ENCODE results near the gene CHRNB2.

CHRNB2 gene

DNA sequence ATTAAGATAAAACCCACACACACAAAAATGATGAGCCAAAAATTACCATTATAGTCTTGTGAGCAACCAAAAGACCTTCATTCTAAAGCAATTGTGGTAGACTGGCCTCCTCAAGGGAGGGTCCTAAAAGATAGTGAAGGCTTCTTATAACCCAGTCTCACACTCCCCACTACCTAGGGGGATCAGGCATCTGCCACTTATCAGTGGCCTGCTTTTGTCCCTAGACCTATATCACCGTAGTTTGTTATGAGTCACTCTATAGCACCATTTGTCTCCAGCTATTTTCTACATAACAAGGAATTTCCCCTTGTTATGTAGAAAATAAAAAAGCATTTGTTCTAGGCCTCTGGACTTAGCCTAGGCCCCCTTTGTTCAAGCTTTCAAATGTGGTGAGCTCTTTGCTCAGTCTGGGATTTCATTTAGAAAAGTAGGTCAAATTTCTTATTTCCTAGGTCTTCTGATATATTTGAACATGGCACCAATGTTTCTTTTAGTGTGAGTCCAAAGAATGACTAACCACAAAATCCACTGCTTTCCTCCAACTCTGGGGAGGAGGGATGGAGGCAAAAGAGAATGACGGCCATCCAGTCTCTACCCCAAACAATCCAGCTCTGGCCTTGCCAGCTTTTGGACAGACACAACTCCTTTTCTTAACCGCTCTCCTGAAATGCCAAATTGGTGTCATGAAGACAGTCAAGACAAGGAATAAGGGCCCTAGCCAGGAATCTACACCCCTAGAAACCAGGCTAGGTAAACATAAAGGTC lies 31.5 kb downstream of the CHRNB2 start:
- TF ChIP-seq, protein P1, sequence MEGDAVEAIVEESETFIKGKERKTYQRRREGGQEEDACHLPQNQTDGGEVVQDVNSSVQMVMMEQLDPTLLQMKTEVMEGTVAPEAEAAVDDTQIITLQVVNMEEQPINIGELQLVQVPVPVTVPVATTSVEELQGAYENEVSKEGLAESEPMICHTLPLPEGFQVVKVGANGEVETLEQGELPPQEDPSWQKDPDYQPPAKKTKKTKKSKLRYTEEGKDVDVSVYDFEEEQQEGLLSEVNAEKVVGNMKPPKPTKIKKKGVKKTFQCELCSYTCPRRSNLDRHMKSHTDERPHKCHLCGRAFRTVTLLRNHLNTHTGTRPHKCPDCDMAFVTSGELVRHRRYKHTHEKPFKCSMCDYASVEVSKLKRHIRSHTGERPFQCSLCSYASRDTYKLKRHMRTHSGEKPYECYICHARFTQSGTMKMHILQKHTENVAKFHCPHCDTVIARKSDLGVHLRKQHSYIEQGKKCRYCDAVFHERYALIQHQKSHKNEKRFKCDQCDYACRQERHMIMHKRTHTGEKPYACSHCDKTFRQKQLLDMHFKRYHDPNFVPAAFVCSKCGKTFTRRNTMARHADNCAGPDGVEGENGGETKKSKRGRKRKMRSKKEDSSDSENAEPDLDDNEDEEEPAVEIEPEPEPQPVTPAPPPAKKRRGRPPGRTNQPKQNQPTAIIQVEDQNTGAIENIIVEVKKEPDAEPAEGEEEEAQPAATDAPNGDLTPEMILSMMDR (IDR thresholded peaks at IDR 0.05; ENCODE audit: insufficient read depth, low read depth, low read length, missing control alignments): no peak
- no peak for DNase-seq (ENCODE audit: low read depth)
- H3K4me3 ChIP-seq (ENCODE audit: low read length): no peak overlapping the region

DNA sequence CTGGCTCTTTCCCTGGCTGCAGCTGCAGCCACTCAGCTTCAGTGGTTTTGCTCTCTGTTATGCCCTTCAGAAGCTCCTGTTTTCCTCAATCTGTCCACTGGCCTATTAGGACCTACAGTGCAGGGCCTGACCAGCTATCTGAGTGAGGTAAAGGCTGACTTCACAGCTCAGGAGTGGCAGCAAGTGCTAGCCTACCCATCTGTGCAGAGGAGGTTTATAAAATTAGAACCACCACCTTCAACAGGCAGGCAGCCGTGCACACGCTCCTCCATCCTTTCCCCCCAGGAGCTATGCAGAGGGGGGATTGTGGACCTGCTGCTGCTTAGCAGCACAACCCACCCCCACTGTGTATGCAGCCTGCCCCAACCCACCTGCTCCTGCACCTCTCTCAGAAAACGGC lies 32.1 kb downstream of the CHRNB2 start:
- TF ChIP-seq, protein P1 (IDR thresholded peaks at IDR 0.05; ENCODE audit: insufficient read depth, low read depth, low read length, missing control alignments): no peak
- no peak for DNase-seq (ENCODE audit: low read depth)
- no peak overlapping the region for H3K4me3 ChIP-seq (ENCODE audit: low read length)

DNA sequence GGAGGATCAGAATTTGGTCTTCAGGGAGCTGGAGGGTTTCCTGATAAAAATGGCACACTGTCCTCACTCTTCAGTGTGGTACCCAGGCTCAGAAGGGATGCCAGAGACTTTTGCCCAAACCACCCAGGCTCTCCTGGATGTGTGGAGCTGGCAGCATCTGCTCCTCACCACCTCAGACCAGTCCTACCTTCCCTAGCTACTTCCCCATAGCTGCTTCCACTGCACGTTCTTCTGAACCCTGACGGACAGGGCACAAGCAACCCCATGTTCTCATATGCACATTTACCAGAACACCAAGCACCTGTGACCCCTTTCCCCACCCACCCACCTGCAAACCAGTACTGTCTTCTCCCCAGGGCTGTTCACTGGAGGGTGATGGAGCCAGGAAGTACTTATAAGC lies 35.7 kb downstream of the CHRNB2 start:
- DNase-seq (ENCODE audit: low read depth): no peak
- TF ChIP-seq, protein P1 (IDR thresholded peaks at IDR 0.05; ENCODE audit: insufficient read depth, low read depth, low read length, missing control alignments): no peak

DNA sequence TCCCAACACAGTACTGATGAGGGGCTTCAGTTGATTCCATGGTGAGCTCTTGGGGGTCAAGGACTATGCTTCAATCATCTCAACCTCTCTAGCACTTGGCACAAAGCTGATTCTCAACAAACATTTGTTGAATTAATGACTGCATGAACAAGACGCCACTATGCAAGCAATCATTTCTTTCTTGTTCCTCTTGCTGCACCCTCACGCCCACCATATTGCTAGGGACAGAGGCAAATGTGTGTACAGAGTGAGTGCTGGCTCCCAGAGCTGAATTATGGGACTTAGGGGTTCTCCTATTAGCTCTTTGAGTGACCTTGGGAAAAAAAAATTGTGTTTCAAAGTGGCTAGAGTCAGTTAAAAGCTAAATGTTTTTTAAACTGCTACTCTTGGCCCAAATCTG lies 38.0 kb downstream of the CHRNB2 start:
- H3K4me3 ChIP-seq (ENCODE audit: low read length): no peak overlapping the region
- DNase-seq (ENCODE audit: low read depth): no peak
- TF ChIP-seq, protein P1 (IDR thresholded peaks at IDR 0.05; ENCODE audit: insufficient read depth, low read depth, low read length, missing control alignments): no peak

More for the DNA sequence above, 35.7 kb downstream of the CHRNB2 start:
- no peak overlapping the region for H3K4me3 ChIP-seq (ENCODE audit: low read length)

DNA sequence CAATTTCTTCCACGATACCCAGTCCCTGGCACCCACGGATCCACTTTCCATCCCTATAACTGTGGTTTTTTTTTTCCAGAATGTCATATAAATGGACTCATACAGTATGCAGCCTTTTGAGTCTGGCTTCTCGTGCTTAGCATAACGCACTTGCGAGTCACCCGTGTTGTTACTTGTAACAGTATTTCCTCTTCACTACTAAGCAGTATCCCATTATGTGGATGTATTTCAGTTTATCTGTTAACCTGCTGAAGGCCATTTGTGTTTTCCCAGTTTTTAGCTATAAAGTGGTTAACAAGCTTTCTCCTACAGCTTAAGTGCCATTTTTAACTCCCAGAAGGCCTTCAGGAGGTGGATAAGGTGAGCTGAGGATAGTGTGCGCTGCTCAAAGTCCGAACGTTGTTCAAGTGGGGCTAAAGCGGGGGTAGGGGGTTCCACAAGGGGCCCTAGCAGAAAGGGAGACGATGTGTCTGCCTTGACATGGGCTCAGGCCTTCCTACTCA lies 39.6 kb downstream of the CHRNB2 start:
- TF ChIP-seq, protein P1 (IDR thresholded peaks at IDR 0.05; ENCODE audit: insufficient read depth, low read depth, low read length, missing control alignments): no peak
- peak; percentile 42 for DNase-seq (ENCODE audit: low read depth)
- peak overlapping the region; percentile 76 for H3K4me3 ChIP-seq (ENCODE audit: low read length)

DNA sequence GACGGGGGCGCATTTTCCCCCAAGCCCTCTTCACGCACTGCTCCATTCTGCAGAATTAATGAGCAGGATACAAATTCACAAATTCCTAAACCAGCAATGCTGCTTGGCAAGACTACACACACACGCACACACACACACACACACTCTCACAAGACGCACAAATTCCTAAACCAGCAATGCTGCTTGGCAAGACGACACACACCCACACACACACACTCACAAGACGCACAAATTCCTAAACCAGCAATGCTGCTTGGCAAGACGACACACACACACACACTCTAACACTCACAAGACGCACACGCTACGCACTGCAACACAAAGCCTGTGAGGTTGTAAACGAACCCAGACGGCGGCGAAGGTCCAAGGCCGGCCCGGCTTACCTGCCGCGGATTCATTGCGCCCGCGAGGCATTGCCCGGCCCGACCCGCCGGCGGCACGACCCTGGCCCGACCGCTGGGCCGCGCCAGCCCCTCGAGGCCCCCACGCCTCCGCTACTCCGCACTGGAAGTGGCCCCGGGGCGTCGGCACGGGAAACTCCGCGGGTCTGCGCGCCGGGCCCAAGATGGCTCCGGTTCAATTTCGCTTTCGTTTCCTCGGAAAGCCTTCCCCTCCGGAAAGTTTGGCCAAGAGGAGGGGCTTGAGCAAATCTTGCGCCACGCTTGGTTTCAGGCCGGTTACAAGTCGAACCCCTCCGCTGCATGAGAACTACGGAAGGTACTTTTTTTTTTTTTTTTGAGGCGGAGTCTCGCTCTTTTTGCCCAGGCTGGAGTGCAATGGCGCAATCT lies 40.2 kb downstream of the CHRNB2 start, which contains the start of gene ADAR:
Gene ADAR, minus strand, starts transcription at position 578 of the 788 bp plus-strand sequence. Its CDS starts 180 bp downstream, at position 398.
- H3K4me3 ChIP-seq (ENCODE audit: low read length): peak within 1 kb of the TSS; percentile 76
- peak; percentile 97 for DNase-seq (ENCODE audit: low read depth)
- TF ChIP-seq, protein P1 (IDR thresholded peaks at IDR 0.05; ENCODE audit: insufficient read depth, low read depth, low read length, missing control alignments): no peak

Measured in epithelial cell of esophagus (primary cell).